Left hindlimb (tissue), 1 donor: ENCODE results near the gene DLG3.

Source experiments
- DNase-seq: peaks from one replicate; pipeline ENCODE4 v3.0.0-alpha.2; 2018

DLG3 gene

DNA sequence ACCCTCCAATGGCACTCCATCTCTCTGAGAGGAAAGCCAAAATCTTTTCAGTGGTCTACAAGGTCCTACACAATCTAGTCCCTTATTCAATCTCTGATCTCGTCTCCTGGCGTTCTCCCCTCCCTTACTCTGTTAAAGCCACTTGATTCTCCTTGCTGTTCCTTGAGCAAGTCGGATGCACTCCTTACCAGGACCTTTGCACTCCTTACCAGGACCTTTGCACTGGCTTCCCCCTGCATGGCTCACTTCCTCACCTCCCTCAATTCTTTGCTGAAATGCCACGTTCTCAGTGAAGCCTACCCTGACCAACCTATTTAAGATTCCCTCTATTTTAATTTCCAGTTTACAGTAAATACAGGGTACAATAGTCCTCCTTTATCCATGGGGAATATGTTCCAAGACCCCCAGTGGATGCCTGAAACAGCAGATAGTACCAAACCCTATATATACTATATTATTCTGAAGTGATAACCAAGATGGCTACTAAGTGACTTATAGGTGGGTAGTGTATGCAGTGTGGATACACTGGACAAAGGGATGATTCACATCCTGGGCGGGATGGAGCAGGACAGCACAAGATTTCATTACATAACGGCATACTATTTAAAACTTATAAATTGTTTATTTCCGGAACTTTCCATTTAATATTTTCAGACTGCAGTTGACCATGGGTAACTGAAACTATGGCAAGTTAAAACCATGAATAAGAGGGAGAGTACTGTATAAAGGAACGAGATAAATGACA, 6.5 kb upstream of the DLG3 start:
- no peak for DNase-seq

DNA sequence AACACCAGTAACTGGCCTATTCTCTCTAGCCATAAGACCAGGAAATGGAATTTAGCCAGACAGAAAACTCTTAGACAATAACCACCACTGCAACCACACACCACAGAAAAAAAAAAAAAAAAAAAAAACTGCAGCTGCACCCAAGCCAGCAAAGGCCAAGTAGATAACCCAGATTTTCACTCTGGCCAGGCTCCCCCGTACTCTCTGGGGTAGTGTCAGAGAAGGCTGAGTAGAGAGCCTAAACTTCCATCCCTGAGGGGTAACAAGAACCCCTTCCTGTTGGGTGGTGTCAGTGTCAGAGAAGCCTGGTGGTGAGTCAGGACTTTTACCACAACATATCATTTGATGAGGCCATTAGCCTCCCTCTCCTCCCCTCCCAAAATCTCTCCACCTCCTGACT, 5.6 kb upstream of the DLG3 start:
- DNase-seq = no peak

DNA sequence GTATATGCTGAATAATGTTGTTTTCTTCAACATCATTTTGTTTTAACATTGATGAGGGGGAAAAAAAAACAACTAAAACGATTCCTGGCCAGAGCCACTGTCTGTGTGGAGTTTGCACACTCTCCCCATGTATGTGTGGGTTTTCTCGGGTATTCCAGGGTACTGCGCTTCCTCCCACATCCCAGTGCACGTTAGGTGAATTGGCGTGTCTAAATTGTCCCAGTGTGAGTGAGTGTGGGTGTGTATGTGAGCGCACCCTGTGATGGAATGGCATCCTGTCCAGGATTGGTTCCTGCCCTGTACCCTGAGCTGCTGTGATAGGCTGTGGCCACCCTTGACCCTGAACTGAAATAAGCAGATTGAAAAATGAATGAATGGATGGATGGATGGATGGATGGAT, 2.4 kb upstream of the DLG3 start:
- no peak for DNase-seq

DNA sequence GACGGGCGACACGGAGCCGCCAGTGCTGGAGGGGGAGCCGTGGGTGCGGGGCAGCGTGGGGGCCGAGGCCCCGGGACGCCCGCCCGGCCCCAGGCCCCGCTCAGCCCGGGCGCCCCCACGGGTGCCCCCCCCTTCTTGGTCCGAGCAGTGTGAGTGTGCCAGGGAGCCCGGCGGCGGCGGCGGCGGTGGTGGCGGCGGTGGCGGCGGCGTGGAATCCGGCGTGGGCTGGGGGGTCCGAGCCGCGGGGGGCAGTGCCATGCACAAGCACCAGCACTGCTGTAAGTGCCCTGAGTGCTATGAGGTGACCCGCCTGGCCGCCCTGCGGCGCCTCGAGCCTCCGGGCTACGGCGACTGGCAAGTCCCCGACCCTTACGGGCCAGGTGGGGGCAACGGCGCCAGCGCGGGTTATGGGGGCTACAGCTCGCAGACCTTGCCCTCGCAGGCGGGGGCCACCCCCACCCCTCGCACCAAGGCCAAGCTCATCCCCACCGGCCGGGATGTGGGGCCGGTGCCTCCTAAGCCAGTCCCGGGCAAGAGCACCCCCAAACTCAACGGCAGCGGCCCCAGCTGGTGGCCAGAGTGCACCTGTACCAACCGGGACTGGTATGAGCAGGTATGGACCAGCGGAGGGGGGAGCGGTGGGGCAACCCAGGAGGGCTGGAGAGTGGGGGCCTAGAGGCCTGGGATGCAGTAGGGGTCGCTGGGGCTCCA, 466 bp downstream of the DLG3 start:
- no peak for DNase-seq

DNA sequence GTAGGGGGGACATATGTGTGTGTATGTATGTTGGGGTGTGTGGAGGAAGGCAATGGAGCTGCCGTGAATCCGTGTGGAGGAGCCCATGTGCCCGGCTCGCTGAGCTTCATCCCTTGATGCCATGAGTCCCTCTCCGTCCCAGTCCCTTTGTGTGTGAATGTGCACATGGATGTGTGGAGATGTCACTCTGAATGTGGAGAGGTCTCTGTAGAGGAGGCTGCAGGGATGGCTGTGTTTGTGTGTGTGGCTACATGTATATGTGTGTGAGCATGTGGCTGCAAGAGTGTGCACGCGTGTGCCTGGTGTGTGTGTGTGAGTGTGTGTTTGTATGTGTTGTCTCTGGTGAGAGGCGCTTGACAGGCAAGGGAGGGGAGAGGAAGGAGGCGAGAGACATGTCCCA, 1.3 kb downstream of the DLG3 start:
- DNase-seq = no peak

DNA sequence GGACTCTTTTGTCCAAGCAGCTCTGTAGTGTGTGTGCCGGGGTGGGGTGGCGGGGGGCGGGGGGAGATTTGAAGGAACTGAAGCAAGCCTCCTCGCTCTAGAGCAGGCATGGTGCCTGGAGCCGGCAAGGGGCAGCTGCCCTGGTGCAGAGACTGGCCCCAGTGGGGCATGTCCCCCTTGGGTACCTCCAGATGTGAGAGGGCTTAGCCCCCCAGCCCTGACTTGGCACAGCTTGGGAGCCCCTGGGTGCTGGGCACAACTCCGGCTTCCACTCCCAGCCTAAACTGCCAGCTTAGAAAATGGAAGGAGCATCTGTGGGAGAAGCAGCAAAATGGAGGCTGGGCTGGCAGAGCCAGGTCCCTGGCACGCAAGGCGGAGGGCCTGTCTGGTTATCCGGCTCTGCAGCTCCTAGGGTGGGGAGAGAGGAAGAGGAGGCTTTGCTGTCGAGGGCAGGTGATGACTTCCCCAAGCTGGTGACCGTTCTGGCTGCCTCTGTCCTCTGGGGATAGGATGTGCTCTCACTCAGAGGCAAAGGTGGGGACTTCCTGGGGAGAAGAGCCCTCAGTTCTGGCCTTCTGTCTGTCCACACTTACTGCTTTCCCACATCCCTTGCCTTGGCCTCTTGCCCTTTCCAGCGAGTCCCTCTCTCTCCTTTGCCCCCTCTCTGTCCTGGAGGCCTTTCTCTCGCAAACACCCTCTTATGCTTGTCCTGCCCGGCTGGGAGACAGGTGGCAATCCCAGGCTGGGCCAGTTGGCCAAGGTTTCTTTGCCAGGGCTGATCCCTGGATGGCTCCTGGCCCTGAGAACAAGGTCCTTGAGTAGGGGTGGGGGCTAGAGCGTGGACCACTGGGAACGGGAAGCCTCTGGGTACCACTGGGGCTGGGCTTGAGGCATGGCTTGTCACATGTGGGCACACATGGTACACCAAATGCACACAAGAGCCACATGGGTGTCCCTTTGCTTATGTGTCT, 2.0 kb downstream of the DLG3 start:
- no peak for DNase-seq

DNA sequence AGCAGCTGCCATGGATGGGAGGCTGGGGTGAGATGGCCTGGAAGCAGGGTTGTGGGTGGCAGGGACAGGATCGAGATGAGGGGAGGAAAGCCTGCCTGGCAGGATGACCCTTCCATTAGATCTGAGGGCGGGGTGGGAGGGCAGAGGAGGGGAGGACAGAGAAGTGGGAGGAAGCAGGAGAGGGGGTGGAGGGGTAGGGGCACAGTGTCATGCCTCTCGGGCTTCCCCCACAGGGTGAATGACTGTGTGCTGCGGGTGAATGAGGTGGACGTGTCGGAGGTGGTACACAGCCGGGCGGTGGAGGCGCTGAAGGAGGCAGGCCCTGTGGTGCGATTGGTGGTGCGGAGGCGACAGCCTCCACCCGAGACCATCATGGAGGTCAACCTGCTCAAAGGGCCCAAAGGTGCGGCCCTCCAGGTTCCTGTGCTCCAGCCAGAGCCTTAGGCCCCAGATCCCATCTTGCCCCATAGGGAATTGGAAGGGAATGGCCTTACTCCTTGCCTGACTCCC, 4.9 kb downstream of the DLG3 start:
- no peak for DNase-seq

DNA sequence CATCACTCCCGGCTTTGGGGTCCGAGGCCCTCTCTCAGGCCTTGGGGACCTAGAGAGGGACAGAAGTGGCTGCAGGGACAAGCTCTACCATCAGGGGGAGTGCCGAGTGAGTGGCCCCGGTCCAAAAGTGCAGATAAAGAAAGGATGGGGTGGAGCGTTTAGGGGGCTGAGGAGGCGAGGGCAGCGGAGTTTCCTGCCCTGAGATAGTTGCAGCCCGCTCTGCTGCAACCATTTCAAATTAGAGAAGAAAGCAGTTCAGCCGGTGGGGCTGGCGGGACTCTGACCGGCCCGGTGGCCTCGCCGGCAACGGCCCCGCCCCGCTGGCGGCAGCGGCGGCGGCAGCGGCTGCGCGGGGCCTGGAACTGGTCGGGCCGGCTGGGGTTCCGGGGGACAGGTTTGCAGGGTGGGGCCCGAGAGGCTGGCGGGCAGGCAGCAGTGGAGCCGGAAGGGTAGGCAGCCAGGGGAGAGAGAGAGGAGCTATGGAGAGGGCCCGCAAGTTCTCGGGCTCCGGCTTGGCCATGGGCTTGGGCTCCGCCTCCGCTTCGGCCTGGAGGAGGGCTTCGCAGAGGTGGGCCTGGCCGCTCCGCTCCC, 7.6 kb downstream of the DLG3 start:
- peak; percentile 51 for DNase-seq

DNA sequence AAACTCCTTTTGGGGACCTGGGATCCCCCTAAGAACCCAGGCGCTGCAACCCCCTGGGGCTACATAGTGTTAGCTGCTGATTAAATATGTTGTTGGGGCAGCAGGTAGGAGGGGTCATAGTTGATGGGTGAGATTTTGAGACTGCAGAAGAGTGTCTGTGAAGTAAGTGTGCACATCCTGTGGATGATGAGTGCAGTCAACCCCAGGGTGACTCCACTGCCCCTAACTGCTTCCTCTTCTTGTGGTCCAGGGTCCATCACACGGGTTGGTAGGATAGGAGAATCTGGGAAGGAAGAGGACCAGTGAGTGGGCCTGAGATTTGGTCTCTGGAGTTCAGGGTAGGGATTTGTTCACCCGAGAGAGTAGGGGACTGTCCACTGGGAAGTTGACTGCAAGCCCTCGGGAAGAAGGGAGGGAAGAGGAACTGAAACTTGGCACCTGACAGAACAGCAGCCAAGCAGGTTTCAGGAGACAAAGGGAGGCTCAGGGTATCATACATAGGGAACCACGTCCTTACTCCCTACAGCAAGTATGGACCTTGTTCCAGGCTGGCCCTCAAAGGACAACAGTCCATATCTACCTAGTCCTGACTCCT, 8.5 kb downstream of the DLG3 start:
- DNase-seq = no peak

DNA sequence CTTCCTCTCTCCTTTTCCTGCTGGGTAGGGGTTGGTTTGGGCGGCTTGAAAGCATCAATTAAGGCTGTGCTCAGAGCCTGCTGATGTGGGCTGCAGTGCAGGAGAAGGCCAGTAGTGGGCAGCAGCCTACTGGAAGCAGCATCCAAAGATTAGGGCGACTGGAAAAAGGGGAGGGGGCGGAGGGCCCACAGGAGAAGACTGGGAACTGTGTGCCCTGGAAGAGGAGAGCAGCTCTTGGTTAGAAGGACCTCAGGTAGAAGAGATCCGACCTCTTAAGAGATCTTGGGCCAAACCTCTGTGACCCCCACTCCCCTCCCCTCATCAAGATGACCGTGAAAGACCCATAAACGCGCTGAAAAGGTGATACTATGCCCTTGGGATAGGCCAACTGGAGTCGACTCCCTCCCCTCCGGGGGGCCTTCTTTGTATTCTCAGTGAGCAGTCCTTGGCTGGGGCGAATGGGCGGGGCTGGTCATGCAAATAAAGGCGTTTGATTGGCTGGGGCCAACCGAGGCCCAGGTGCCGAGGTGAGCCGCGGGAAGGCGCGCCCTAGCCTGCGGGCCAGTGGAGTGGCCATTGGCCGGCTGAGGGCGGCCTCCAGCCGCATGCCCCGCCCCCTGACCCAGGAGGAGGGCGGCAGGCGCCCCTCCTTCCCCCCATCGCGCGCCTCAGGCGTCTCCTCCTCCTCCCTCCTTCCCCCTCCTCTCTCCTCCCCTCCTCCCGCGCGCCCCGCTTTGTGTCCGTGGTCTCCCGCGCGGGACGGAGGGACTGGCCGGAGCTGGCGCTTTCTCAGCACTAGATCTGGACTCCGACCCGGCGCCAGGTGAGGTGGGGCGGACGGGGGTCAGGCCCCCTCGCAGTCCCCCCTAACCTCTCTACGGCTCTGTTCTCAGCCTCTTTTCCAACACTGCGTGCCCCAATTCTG, 10.1 kb downstream of the DLG3 start:
- DNase-seq = peak; percentile 79

DNA sequence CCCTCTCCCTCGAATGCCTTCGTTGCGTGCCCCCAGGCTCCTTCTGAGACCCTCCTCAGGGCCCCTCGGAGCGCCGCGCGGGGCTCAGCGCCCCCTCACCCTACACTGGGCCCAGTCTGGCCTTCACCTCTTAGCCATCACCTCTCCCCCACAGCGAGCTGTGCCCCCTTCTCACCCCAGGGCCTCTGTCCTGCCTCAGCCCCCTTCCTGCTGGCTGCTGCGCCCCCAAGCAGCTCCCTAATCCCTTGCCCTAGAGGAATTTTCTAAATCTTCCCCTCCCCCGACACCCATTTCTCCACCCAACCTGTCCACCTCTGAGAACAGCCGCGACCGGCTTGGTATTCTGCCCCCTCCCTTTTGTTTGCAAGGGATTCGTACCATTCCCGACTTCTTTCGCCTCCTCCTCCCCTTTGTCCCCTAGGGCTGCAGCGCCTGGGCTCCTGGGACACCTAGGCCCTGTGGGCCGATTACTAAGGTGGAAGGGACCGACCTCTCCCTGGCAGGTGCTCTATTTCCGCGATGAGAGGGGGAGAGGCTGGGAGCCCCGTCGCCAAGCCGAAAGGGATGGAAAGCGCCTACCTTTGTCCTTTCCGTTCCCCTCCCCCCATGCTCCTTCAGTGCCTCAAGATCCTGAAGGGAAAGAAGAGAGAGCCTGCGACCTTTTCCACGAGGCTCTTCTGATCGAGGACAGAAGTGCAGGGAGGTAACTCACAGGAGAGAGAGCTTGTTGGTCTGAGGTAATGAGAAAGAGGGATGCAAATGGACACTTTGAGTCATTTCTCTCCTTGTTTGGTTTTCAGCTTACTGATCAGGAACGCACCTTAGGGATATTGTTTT, 10.9 kb downstream of the DLG3 start:
- no peak for DNase-seq

DNA sequence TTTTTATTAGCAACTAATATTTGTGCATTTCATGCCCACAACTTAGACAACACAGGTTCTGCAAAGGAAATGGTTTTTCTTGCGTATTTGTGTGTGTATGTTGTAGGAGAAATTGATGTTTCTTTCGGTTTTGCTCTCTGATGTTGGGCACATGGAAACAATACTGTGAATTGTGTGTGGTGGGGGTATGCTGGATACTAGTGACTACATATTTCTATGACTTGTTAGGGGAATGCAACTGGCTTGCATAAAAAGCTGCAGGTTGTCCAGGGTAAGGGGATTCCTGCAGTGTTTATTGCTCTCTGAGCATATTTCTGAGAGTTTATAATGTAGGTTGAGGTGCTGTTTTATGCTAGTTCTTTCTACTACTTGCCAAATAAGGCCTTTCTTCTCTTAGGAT, 11.6 kb downstream of the DLG3 start:
- no peak for DNase-seq

DNA sequence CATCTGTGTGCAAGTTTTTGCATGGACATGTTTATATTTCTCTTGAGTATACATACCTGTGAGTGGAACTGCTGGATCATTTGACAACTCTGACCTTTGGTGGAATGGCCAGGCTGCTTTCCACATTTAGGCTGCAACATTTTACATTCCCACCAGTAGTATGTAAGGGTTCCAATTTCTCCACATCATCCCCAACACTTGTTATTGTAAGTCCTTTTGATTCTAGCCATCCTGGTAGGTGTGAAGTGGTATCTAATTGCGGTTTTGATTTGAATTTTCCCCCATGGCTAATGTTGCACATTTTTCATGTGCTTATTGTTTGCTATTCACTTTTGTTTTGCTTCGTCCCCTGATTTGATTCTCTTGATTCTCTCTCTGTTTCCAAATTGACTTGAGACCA, 16.4 kb downstream of the DLG3 start:
- no peak for DNase-seq

DNA sequence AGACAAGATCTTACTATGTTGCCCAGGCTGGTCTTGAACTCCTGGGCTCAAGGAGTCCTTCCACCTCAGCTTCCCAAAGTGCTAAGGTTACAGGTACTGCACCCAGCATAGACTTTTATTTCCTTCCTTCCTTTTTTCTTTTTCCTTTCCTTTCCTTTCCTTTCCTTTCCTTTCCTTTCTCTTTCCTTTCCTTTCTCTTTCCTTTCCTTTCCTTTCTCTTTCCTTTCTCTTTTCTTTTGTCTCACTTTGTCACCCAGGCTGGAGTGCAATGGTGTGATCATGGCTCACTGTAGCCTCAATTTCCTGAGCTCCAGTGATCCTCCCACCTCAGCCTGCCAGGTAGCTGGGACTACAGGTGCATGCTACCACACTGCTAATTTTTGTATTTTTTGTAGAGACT, 19.4 kb downstream of the DLG3 start:
- no peak for DNase-seq

DNA sequence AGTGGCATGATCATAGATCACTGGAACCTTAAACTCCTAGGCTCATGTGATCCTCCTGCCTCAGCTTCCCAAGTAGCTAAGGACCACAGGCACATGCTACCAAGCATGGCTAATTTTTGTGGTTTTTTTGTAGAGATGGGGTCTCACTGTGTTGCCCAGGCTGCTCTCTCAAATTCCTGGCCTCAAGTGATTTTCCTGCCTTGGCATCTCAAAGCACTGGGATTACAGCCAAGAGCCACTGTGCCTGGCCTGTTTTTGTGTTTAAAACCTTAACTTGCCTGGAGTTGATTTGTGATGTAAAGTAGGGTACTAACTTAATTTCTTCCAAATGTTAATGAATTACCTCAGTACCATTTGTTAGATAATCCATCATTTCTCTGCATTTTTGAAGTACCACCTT, 22.3 kb downstream of the DLG3 start:
- DNase-seq = no peak

DNA sequence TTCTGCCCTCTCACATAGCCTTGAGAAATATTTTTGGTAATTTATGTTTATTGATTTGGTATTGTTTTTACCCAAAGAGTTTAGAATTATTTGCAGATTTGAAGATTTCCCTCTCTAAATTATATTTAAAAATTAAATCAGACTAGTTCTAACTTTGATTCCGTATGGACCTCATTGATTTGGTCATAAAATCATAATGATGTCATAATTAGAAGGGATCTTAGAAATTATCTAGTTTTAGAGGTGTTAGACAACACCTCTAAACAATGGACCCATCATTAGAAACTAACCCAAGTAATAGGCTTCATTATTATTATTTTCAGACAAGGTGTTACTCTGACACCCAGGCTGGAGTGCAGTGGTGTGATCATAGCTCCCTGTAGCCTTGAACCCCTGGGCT, 24.1 kb downstream of the DLG3 start:
- no peak for DNase-seq

DNA sequence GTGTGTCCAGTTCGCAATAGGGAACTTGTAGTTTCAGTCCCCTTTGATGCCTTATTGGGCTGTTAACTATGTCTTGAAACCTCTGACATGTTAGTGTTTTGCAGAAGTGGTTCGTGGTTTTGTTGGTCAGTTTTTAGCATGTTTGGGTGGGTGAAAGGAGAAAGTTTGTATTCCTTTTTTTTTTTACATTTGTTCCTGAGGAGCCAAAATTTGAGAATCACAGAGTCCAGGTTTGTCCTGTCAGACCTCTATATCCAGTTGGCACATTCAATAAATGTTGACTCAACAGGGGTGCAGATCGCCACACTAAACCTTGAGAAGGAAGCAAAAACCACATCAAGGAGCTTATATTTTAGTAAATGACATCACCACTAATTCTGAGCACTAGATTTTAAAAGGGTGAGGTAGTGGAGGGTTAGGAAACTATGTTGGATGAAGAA, 26.2 kb downstream of the DLG3 start:
- no peak for DNase-seq

DNA sequence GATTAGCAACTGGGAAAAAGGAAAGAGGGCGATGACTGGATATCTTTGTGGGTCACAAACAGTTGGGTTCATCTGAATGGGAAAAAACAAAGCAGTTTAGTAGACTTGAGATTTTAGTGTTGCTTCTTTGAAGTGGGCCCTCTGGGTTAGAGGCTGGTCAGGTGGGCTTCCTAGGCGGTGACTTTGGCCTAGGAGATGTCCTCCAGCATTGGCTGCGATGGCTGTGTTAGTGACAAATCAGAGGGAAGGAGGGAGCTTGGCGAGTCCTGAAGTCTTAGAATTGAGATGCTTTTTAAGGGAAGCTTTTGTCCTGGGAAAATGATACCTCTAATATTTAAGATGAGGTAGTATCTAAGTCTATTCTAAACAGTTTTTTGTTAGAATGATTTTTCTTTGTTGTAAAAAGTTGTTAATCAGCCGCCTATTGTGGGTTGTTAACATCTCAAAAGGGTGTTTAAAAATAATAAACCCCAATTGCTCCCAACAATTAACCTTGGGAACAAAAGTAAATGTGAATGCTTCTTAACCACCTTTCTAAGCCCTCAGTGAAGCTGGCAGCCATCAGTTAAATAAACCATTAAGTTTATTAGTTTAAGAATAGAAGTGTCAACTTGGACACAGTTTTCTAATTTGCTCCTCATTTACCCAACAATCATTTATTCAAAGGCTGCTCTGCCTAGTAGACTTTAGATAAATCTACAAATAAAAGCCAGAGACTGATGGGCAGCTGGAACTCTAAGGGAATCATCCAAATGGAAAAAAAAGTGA, 31.7 kb downstream of the DLG3 start:
- no peak for DNase-seq

DNA sequence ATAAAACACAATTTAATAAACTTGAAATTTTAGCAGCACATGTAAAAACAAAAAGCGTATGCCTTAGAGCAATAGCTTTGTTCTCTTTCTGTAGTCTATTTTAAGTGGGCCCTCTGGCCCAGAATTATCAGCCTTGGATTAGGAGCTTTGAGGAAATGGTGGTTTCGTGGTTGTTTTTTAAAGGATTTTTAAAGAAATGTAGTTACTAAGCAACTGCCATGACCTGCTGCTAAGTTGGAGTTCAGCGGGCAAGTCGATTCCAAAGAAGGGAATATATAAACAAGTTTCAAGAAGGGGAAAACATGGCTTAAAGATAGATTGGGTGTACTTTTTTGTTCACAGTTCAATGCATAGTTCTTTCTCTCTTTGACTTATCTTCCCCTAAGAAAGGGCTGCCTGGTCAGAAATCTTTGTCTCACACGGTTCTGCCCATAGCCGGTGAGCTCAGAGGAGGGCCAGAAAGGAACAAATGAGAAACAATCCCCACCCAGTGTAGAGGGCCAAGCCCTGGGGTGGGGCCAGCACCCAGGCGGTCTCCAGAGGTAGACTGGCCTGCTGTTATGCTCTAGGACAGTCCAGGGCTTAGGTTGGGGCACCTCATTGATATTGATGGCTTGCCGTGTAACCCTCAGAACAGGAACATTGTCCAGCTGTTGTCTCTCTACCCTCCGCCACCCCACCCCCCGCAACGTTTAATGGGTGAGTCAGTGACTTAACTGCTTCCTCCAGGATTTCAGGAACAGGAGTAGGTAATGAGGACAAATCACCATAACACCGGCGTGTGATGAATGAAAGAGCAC, 32.5 kb downstream of the DLG3 start:
- DNase-seq = no peak
